ENCODE results near the gene SAMD11.
"Not testable (repeated sequence)": the region's sequence is repeated elsewhere in the genome, so short reads cannot be mapped to it uniquely, and the experiment has no call there.

SAMD11 gene

GRCh38 chr1:978835-979743 is 55.4 kb downstream of the SAMD11 start:
- DNase-seq: no peak

GRCh38 chr1:979744-980072 is 56.0 kb downstream of the SAMD11 start:
- no peak for DNase-seq

- no peak for DNase-seq
These were observed 56.4 kb downstream of the SAMD11 start for GRCh38 chr1:980137-980571.

GRCh38 chr1:980602-981395 is 57.1 kb downstream of the SAMD11 start:
- DNase-seq: no peak

GRCh38 chr1:981491-981954 is 57.8 kb downstream of the SAMD11 start:
- no peak for DNase-seq

GRCh38 chr1:981955-982558 is 58.3 kb downstream of the SAMD11 start, which contains the start of gene PERM1:
Gene PERM1, minus strand, starts transcription at chr1:982093. Its CDS starts 1,064 bp downstream, at chr1:981029.
- no peak for DNase-seq

DNA sequence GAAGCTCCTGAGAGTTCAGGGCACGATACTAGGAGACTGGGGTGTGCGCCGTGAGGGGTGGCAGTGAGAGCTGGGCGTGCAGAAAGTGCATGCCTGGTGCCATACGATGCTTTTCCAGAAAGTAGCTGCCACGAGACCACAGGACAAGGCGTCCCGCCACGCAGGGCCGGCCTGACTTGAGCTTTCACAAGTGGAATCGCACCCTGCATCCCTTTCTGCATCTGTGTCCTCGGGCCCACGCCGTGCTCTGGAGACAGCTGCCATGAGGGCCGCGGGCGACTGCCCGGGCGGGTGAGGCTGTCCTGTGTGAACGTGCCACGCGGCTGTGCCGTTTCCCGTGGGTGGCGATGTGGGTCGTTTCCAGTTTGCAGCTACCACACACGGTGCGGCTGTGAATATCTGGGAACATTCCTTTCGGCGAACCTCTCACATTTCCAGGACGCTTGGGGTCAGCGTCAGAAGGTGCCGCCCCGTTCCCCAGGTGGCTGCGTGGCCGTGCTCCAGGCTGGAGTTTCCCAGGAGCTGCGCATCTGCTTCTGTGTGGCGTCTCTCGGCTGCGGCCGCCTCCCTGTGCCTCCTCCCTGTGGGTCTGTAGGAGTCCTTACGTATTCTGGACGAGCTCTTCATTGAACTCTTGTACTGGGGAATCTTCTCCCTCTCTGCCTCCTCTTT is 59.2 kb downstream of the SAMD11 start:
- no peak for DNase-seq

- DNase-seq: peak; percentile 56 to 66
These were observed 60.2 kb downstream of the SAMD11 start for GRCh38 chr1:983798-984475.

DNA sequence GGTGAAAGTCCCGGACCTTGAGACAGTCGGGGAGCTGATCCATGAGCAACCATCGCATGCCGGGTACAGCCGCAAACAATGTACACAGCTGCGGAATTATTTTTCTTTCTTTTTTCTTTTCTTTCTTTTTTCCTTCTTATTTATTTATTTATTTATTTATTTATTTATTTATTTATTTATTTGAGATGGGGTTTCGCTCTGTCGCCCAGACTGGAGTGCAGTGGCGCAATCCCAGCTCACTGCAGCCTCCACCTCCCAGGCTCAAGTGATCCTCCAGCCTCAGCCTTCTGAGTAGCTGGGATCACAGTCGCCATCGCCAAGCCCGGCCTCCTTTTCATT is 60.7 kb downstream of the SAMD11 start:
- DNase-seq: no peak

GRCh38 chr1:985126-985525 is 61.4 kb downstream of the SAMD11 start:
- no peak for DNase-seq

DNA sequence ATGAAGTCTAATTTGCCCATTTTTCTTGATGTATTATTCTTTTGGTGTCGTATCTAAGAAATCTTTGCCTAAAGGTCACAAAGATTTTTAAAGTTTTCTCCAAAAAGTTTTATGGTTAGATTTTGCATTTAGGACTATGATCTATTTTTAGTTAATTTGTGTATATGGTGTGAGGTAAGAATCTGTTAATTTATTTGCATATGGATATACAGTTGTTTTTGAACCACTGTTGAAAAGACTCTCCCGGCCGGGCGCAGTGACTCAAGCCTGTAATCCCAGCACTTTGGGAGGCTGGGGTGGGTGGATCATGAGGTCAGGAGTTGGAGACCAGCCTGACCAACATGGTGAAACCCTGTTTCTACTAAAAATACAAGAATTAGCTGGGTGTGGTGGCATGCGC is 64.3 kb downstream of the SAMD11 start:
- not testable (repeated sequence) for DNase-seq

DNA sequence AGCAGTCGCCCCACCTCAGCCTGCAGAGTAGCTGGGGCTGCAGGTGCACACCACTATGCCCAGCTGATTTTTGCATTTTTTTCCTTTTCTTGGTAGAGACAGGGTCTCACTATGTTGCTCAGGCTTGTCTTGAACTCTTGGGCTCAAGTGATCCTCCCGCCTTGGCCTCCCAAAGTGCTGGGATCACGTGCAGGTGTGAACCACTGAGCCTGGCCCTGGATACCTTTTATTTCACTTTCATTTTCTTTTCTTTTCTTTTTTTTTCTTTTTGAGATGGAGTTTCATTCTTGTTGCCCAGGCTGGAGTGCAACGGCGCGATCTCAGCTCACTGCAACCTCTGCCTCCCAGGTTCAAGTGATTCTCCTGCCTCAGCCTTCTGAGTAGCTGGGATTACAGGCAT is 67.6 kb downstream of the SAMD11 start:
- not testable (repeated sequence) for DNase-seq

DNA sequence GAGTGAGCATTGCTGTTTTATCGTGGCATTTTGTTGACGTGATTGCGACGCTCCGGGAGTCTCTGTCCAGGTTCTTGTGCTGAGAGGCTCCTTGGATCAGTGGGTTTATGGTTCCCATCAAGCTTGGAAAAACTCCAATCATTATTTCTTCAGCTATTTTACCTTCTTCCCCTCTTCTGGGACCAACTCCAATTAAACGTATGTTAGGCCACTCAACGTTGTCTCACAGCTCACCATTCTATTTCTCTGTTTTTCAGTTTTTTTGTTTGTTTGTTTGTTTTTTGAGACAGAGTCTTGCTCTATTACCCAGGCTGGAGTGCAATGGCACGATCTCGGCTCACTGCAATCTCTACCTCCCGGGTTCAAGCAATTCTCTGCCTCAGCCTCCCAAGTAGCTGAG is 68.2 kb downstream of the SAMD11 start:
- DNase-seq: no peak

DNA sequence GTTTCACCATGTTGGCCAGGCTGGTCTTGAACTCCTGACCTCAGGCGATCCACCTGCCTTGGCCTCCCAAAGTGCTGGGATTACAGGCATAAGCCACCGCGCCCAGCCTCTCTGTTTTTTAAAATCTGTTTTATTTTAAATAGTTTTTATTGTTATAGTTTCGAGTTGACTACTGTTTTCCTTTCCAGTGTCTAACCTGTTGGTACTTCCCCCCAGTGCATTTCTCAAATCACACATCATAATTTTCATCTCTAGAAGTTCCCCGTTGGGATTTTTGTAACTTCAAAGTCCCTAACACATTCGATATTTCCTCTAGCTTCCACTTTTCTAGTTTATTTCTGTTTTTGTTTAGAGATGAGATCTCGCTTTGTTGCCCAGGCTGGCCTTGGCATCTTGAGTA is 68.6 kb downstream of the SAMD11 start:
- no peak for DNase-seq

GRCh38 chr1:993379-993995 is 69.8 kb downstream of the SAMD11 start:
- DNase-seq: no peak
